CD4-positive, alpha-beta T cell (primary cell): ENCODE data around the gene FAM161B. TPM values are rescaled to one million over a fixed set of nuclear protein-coding genes. Genes with fewer than 3 reads are reported as not detected.
A peak's percentile ranks its signal among the peaks of the same experiment; 100 is the strongest.

Experiments
- ATAC-seq: fragments of 200-7000 bp; cut with Tn5 transposase; one replicate; pipeline ENCODE4 v1.10.0; 2022; ENCODE audit warnings: mild to moderate bottlenecking; ENCODE audit not compliant: poor library complexity
- CTCF ChIA-PET: fragments of 350-600 bp; sonication (Branson Sonifier 250); formaldehyde crosslinking; loops from one replicate; lab custom pipeline; 2021; ENCODE audit warnings: antibody characterized with exemption, inconsistent platforms; lab: Charles Lee
- POLR2A ChIA-PET: fragments of 350-600 bp; sonication (Branson Sonifier 250); formaldehyde crosslinking; loops from one replicate; lab custom pipeline; 2021; ENCODE audit warnings: antibody characterized with exemption, inconsistent platforms; lab: Charles Lee
- DNase-seq, 14 experiments: peaks; one replicate each; pipeline ENCODE4 v3.0.0-alpha.2; 2013 to 2020; ENCODE audit warnings: mixed read lengths in 2 of 14
- H3K27ac ChIP-seq, 2 donors: one replicate each; pipeline versions ENCODE4 v1.5.1 to v1.7.0; 2013; ENCODE audit warnings: low read length in 2 of 2, low read depth in 1 of 2, mild to moderate bottlenecking in 1 of 2
- H3K27me3 ChIP-seq, 2 experiments: 1 replicate in 1 of 2; 2 replicates in 1 of 2; pipeline versions ENCODE4 v1.6.1 to v1.7.0; 2013; ENCODE audit warnings: low read length in 2 of 2, control low read depth in 1 of 2, mild to moderate bottlenecking in 1 of 2, moderate library complexity in 1 of 2; ENCODE audit not compliant: insufficient read depth in 2 of 2, control insufficient read depth in 1 of 2
- H3K36me3 ChIP-seq: one replicate; pipeline ENCODE4 v1.6.1; 2013; ENCODE audit warnings: low read length, control low read depth; ENCODE audit not compliant: insufficient read depth
- H3K4me1 ChIP-seq: one replicate; pipeline ENCODE4 v1.6.1; 2013; ENCODE audit warnings: low read length, control low read depth; ENCODE audit not compliant: insufficient read depth
- H3K4me3 ChIP-seq: one replicate; pipeline ENCODE4 v1.5.1; 2013; ENCODE audit warnings: mild to moderate bottlenecking, low read length, moderate library complexity
- H3K9me3 ChIP-seq, 2 experiments: 1 replicate in 1 of 2; 2 replicates in 1 of 2; pipeline versions ENCODE4 v1.6.1 to v1.7.0; 2013; ENCODE audit warnings: low read length in 2 of 2, mild to moderate bottlenecking in 2 of 2, control low read depth in 1 of 2, moderate library complexity in 1 of 2; ENCODE audit not compliant: control insufficient read depth in 1 of 2, insufficient read depth in 1 of 2
- H3K27ac Mint-ChIP-seq: one replicate; pipeline ENCODE4 v1.8.0; 2020; ENCODE audit warnings: mixed read lengths
- H3K27me3 Mint-ChIP-seq: one replicate; pipeline ENCODE4 v1.8.0; 2021; ENCODE audit warnings: mixed read lengths
- H3K36me3 Mint-ChIP-seq: one replicate; pipeline ENCODE4 v1.8.0; 2021; ENCODE audit warnings: low read depth, mixed read lengths
- H3K4me1 Mint-ChIP-seq: one replicate; pipeline ENCODE4 v1.8.0; 2021; ENCODE audit warnings: low read depth, mixed read lengths
- H3K4me3 Mint-ChIP-seq: one replicate; pipeline ENCODE4 v1.8.0; 2020; ENCODE audit warnings: mild to moderate bottlenecking, mixed read lengths
- H3K9me3 Mint-ChIP-seq: one replicate; pipeline ENCODE4 v1.8.0; 2020; ENCODE audit warnings: mixed read lengths
- CTCF ChIP-seq: fragments of 200-600 bp; IDR thresholded peaks from one replicate; pipeline ENCODE4 v1.8.0; 2022; ENCODE audit warnings: antibody characterized with exemption, mild to moderate bottlenecking
- intact Hi-C, 2 experiments: fragments of 100-400 bp; cut with DNase I in 1 of 2; cut with micrococcal nuclease in 1 of 2; formaldehyde crosslinking; loops; one replicate each; pipeline versions ENCODE4 v1.15.1 to v1.9.0; 2023 to 2025; cut with DNase I, micrococcal nuclease
- total RNA-seq, 174 experiments: library from RNA in 2 of 174; stranded (reverse) in 2 of 174; gene quantifications; one replicate each; pipeline ENCODE4 v1.2.3 and lab custom pipeline; 2021 to 2026

Gene FAM161B
- total RNA-seq, 2 experiments from 2014 or later = 1.5 to 1.7 TPM

- ChIA-PET POLR2A (interaction anchor here (0.6 to 3.8 kb wide), 13 partner anchors 17 to 428 kb away, joined by 3 to 31 read pairs (median 6); partner anchors contain the start of genes ACOT6, BBOF1, COQ6 and ENTPD5), CTCF (interaction anchor here (0.6 to 1.2 kb wide), 3 partner anchors 27 to 153 kb away, joined by 3 read pairs; no protein-coding TSS in a partner anchor)
- Histone ChIP-seq H3K36me3 (peaks cover 3% of the 10 kb centered on the region), H3K27ac (peak within 1 kb of the TSS; percentile 93 to 98), H3K27me3 (no peaks in the 10 kb centered on the region), H3K9me3 (no peaks in the 10 kb centered on the region), H3K4me3 (peak within 1 kb of the TSS; percentile 98), H3K4me1 (peaks cover 21% of the 10 kb centered on the region)
- ATAC-seq (peak; percentile 97), DNase-seq (peak; percentile 66 to 96 (median 78))
- Mint-ChIP-seq H3K36me3 (peaks cover 23% of the 10 kb centered on the region), H3K27ac (peak within 1 kb of the TSS; percentile 94), H3K27me3 (no peaks in the 10 kb centered on the region), H3K4me1 (peaks cover 49% of the 10 kb centered on the region), H3K4me3 (peak within 1 kb of the TSS; percentile 98), H3K9me3 (no peaks in the 10 kb centered on the region)
- intact Hi-C loops = loop anchor here (1.0 to 10.0 kb wide), 4 partner anchors 34 to 162 kb away; partner anchors contain the start of genes BBOF1 (in 1 of the 2), ENTPD5 (in 1 of the 2) and PTGR2 (in 1 of the 2)
- no peak for TF ChIP-seq CTCF
Measured at GRCh38 chr14:73886449-73887317, 63.2 kb downstream of the FAM161B start, which contains the start of gene ZNF410. Gene ZNF410, plus strand, starts transcription at chr14:73886859. Its CDS starts 5,317 bp downstream, at chr14:73892176.

- Histone ChIP-seq H3K4me3 (no peak overlapping the region), H3K27ac (no peak overlapping the region), H3K27me3 (no peaks in the 10 kb centered on the region), H3K4me1 (peaks cover 21% of the 10 kb centered on the region), H3K9me3 (no peaks in the 10 kb centered on the region), H3K36me3 (no peaks in the 10 kb centered on the region)
- H3K4me1 Mint-ChIP-seq = peaks cover 45% of the 10 kb centered on the region
- ATAC-seq (no peak), DNase-seq (no peak)
- ChIA-PET CTCF (no interaction called here), POLR2A (no interaction called here)
- TF ChIP-seq CTCF = no peak
- H3K4me3 Mint-ChIP-seq = peak overlapping the region; percentile 78
- H3K36me3 Mint-ChIP-seq = peaks cover 18% of the 10 kb centered on the region
- no peaks in the 10 kb centered on the region for H3K9me3 Mint-ChIP-seq
- no peaks in the 10 kb centered on the region for H3K27me3 Mint-ChIP-seq
- peak overlapping the region; percentile 94 for H3K27ac Mint-ChIP-seq
- intact Hi-C loops = loop anchor here (5.0 to 10.0 kb wide), 2 partner anchors 32 to 160 kb away; partner anchors contain the start of gene PTGR2 (in 1 of the 2)
Measured at GRCh38 chr14:73884438-73885190, 65.3 kb downstream of the FAM161B start.

Other genes with a start within 250 kb of the FAM161B start
- 10 to 100 TPM; 52.6 to 55.9 TPM for gene PNMA1, start 235.7 kb downstream of the FAM161B start, total RNA-seq
- gene PTGR2, start 98.3 kb downstream of the FAM161B start, total RNA-seq = 1 to 10 TPM in 1 of 2 experiments, under 1 TPM in 1; 0.70 to 1.1 TPM
- gene ZNF410, start 63.2 kb downstream of the FAM161B start, total RNA-seq = 10 to 100 TPM; 74.3 to 81.1 TPM
- gene COQ6, start 208 bp upstream of the FAM161B start, total RNA-seq = 10 to 100 TPM; 37.1 to 38.9 TPM
- gene ENTPD5, start 69.2 kb upstream of the FAM161B start, total RNA-seq = 1 to 10 TPM; 5.5 to 7.1 TPM
- 1 to 10 TPM; 1.8 to 2.4 TPM for gene BBOF1, start 69.3 kb upstream of the FAM161B start, total RNA-seq
- 1 to 10 TPM; 5.3 to 6.2 TPM for gene ALDH6A1, start 134.4 kb upstream of the FAM161B start, total RNA-seq
- gene LIN52, start 134.9 kb upstream of the FAM161B start, total RNA-seq = 1 to 10 TPM; 5.4 to 6.8 TPM